NCI-H2196 (cell line): ENCODE results near the gene NUP62.

Experiments
- DNase-seq: peaks from one replicate; lab custom pipeline; 2025; ENCODE audit not compliant: unreplicated experiment; lab: John Stamatoyannopoulos, UW

NUP62 gene

GRCh38 chr19:49869484-49870308, 59.6 kb downstream of the NUP62 start:
- peak; percentile 99 for DNase-seq

GRCh38 chr19:49869009-49869483, 60.3 kb downstream of the NUP62 start:
- DNase-seq, result peak; percentile 81

GRCh38 chr19:49866933-49867782, 62.1 kb downstream of the NUP62 start, which contains the start of gene PNKP:
Gene PNKP (minus strand): TSS chr19:49867576. CDS start chr19:49867204, 372 bp downstream.
- DNase-seq, result peak; percentile 95

- DNase-seq, result no peak
These were observed 64.4 kb downstream of the NUP62 start for GRCh38 chr19:49864890-49865289.

- DNase-seq, result no peak
These were observed 65.4 kb downstream of the NUP62 start for GRCh38 chr19:49863935-49864320.

- no peak for DNase-seq
These were observed 65.9 kb downstream of the NUP62 start for GRCh38 chr19:49863254-49863934.

GRCh38 chr19:49862391-49863253, 66.7 kb downstream of the NUP62 start:
- DNase-seq, result no peak

DNA sequence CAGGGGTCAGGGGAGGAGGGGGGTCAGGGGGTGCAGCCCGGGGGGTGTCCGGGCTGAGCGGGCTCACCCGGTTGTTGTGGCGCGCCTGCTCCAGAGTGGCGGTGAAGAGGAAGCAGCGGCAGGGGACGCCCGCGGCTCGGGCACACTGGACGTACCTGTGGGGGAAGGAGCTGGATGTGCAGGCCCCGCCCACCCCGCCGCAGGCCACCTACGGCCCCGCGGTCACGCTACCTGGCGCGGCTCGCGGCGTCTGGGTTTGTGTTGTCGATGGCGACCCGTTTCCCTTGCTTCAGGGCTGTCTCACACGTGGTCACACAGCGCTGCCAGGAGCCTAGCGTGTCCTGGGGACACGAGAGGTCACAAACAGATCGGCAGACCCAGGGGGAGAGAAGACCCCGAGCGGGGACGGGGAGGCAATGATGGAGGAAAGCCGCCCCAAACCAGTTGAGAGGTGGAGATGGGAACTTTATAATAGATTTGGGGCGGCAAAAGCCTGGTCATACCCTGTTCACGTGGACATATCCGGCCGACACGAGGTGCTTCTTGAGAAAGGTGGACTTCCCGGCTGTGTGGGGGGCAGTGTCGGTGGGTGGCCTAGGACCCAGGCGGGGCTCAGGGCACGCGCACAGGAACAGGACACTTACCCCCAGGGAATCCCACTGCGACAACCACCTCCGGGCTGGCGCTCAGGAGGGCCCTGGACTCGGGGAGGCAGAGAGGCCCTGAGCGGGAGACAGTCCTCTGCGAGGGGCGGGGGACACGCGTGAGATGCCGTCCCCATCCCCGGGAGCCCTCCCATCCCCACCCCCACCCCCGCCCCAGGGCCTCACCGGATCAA, 67.5 kb downstream of the NUP62 start:
- DNase-seq, result no peak

GRCh38 chr19:49861107-49861506, 68.2 kb downstream of the NUP62 start:
- DNase-seq, result no peak

GRCh38 chr19:49860336-49861102, 68.8 kb downstream of the NUP62 start:
- no peak for DNase-seq

DNA sequence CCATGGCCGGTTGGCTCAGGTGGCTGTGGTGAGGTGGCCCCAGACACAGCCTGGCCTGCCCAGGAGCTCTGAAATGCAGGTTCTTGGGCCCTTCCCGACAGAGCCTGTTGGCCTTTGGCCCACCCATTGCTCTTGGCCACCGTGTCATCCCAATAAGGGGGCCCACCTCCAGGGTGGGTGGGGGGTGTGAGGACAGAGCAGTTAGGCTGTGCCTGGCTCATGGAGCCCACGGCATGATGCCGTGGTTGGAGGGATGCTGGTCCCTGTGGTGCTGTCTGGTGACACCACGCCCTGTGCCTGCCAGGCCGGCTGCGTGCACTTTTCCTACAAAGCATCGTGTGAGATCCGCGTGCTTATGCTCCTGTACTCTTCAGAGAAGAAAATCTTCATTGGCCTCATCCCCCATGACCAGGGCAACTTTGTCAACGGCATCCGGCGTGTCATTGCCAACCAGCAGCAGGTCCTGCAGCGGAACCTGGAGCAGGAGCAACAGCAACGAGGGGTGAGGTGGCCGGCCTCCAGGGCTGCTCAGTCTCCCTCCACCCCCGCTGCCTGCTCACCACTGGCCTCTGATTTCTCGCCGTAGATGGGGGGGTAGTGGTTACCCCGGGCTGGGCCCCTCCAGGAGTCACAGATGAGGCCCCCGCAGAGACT, 69.5 kb downstream of the NUP62 start:
- no peak for DNase-seq

GRCh38 chr19:49858088-49858985, 71.0 kb downstream of the NUP62 start:
- DNase-seq, result no peak

GRCh38 chr19:49857838-49858087, 71.5 kb downstream of the NUP62 start:
- no peak for DNase-seq

DNA sequence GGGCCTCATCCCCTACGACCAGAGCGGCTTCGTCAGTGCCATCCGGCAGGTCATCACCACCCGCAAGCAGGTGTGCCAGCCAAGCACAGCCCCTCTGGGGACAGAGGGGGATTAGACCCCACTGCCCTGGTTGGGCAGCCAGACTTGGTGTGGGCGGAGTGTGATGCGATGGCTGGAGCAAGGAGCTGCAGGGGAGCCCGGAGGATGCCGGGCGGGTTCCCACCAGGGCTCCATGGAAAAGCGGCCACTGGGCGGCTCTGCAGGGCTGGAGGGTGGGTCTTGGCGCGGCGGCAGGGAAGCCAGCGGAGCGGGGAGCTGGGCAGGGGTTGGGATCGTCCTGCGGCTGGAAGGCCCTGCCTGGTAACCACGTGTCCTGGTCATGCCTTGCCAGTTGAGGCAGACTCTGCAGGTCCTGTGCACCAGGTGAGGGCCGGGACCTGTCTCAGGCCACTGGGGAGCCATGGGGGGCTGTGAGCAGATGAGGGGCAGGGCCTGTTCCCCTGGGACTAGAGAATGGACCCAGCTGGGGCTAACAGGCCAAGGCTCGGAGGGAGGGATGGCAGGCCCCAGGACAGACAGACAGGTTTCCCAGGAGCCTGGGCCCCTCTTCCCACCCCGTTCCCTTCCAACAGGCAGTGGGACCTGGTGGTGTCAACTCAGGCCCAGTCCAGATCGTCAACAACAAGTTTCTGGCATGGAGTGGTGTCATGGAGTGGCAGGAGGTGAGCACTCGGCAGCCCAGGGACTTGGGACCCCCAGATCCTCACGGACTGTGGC, 72.1 kb downstream of the NUP62 start:
- no peak for DNase-seq
